Measurements from ENCODE around the gene PALLD. TPM values are rescaled to one million over a fixed set of nuclear protein-coding genes. Genes with fewer than 3 reads are reported as not detected.

The PALLD gene
- total and polyA plus RNA-seq, 2 of the 13 experiments (the other 11 are each of a cell fraction or from before 2014, with no cell fraction given), result 0.50 to 1.5 TPM

DNA sequence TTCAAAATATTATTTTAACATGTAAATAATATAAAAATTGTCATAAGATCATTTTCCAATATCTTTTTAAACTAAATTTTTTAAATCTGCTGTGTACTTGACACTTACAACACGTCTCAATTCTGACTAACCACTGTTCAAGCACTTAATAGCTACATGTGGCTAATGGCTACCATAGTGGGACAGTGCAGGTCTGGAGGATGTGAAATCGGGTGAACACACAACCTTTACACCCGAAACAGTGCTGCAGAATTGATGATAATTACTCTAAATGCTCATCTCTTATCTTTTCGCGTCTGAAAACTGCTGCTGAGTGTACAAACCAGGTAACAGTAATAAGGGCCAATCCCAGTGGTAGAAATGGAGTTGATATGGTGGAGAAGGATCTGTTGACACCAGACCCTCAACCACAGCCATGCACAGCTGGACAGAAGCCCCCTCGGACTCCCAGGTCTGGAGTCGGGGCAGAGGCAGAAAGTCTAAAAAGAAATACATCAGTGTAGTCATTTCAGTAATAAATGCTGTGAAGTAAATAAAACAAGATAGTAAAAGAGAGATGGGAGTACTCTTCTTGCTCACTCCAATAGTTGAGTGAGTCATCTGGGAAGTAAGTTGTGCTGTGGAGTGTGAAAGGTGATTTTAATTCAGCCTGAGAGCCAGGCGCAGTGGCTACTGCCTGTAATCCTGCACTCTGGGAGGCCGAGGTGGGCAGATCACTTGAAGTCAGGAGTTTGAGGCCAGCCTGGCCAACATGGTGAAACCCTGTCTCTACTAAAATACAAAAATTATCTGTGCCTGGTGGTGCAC lies 363.2 kb downstream of the PALLD start:
- H2AFZ ChIP-seq (ENCODE audit: low read length), result no peak overlapping the region
- no peaks in the 10 kb centered on the region for H3K27me3 ChIP-seq (ENCODE audit: control insufficient read depth in 1 of 2, insufficient read depth in 2 of 2, low read length in 2 of 2)
- intact Hi-C loops (cut with micrococcal nuclease; ENCODE audit: unreplicated experiment) (no loop called here), in situ Hi-C loops (cut with HindIII; ENCODE audit: extremely low pct_ligation_motif_present, low pct_unique_long_range_greater_than_20kb) (no loop called here)
- H3K79me2 ChIP-seq (ENCODE audit: insufficient read depth, low read length), result no peaks in the 10 kb centered on the region
- DNase-seq (ENCODE audit: low spot score), result no peak
- no peak for FAIRE-seq
- no peak overlapping the region for H3K9ac ChIP-seq (ENCODE audit: insufficient read depth, low read depth, low read length)
- no peak for TF ChIP-seq STAT5B (CRISPR knock-in tag; IDR thresholded peaks at IDR 0.05)
- TF ChIP-seq, protein P1, sequence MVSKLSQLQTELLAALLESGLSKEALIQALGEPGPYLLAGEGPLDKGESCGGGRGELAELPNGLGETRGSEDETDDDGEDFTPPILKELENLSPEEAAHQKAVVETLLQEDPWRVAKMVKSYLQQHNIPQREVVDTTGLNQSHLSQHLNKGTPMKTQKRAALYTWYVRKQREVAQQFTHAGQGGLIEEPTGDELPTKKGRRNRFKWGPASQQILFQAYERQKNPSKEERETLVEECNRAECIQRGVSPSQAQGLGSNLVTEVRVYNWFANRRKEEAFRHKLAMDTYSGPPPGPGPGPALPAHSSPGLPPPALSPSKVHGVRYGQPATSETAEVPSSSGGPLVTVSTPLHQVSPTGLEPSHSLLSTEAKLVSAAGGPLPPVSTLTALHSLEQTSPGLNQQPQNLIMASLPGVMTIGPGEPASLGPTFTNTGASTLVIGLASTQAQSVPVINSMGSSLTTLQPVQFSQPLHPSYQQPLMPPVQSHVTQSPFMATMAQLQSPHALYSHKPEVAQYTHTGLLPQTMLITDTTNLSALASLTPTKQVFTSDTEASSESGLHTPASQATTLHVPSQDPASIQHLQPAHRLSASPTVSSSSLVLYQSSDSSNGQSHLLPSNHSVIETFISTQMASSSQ (IDR thresholded peaks at IDR 0.05; ENCODE audit: low read depth), result no peak
- TF ChIP-seq, protein P1 (CRISPR knock-in tag; IDR thresholded peaks at IDR 0.05; ENCODE audit: borderline replicate concordance), result no peak
- TF ChIP-seq, protein P2, sequence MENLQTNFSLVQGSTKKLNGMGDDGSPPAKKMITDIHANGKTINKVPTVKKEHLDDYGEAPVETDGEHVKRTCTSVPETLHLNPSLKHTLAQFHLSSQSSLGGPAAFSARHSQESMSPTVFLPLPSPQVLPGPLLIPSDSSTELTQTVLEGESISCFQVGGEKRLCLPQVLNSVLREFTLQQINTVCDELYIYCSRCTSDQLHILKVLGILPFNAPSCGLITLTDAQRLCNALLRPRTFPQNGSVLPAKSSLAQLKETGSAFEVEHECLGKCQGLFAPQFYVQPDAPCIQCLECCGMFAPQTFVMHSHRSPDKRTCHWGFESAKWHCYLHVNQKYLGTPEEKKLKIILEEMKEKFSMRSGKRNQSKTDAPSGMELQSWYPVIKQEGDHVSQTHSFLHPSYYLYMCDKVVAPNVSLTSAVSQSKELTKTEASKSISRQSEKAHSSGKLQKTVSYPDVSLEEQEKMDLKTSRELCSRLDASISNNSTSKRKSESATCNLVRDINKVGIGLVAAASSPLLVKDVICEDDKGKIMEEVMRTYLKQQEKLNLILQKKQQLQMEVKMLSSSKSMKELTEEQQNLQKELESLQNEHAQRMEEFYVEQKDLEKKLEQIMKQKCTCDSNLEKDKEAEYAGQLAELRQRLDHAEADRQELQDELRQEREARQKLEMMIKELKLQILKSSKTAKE (CRISPR knock-in tag; IDR thresholded peaks at IDR 0.05; ENCODE audit: borderline replicate concordance), result no peak
- TF ChIP-seq KDM5B (CRISPR knock-in tag; IDR thresholded peaks at IDR 0.05; ENCODE audit: borderline replicate concordance), result no peak
- H3K4me1 ChIP-seq (ENCODE audit: insufficient read depth, low read length), result no peaks in the 10 kb centered on the region
- H4K20me1 ChIP-seq (ENCODE audit: insufficient read depth, low read length), result no peaks in the 10 kb centered on the region
- POLR2A ChIA-PET, result no interaction called here
- 92% methylated on average over 9 of the region's 9 CpGs for WGBS (ENCODE audit: low lambda C conversion rate)
- no TSS peak for BruUV-seq (replicated peaks)
- no peaks in the 10 kb centered on the region for H3K36me3 ChIP-seq (replicated peaks in 1 of 2; ENCODE audit: control insufficient read depth in 1 of 2, insufficient read depth in 2 of 2, low read length in 2 of 2)
- no peak overlapping the region for H3K4me2 ChIP-seq (ENCODE audit: low read depth, low read length)
- no peaks in the 10 kb centered on the region for H3K9me3 ChIP-seq (ENCODE audit: low read length)
- no peak overlapping the region for H3K4me3 ChIP-seq (replicated peaks in 1 of 3; ENCODE audit: insufficient read depth in 1 of 3, low read depth in 2 of 3, low read length in 3 of 3)
- no peak for ATAC-seq
- CTCF ChIA-PET (ENCODE audit: low intra/inter-chr PET ratio, low total read pairs), result no interaction called here
- H3K27ac ChIP-seq (ENCODE audit: extremely low read length, insufficient read depth, low read length), result no peak overlapping the region
